HG03103 (cell line): Measurements from ENCODE around the gene ANO8.
"Not testable (repeated sequence)": the region's sequence is repeated elsewhere in the genome, so short reads cannot be mapped to it uniquely, and the experiment has no call there.

Experiments
- ATAC-seq: cut with Tn5 transposase; IDR thresholded peaks from one replicate; pipeline ENCODE4 v1.9.1; 2021; ENCODE audit warnings: low read depth; ENCODE audit not compliant: unreplicated experiment

Gene ANO8

GRCh38 chr19:17294051-17294891, 40.4 kb downstream of the ANO8 start:
- no peak for ATAC-seq

DNA sequence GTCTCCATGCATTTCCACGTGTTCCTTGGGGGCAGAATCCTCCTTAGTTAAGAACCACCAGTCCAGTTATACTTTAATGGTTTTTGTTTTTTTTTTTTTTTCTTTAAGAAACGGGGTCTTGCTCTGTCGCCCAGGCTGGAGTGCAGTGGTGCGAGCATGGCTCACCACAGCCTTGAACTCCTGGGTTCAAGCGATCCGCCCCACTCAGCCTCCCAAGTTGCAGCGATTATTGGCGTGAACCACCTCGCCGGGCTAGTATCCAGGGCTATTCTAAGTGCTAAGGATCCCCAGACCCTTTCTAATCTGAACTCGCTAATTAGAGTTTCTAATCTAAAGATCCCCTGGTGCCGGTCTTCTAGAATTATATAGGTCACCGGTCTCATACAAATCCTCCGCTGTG, 41.0 kb downstream of the ANO8 start:
- no peak for ATAC-seq

GRCh38 chr19:17292301-17293074, 42.2 kb downstream of the ANO8 start:
- ATAC-seq: no peak

DNA sequence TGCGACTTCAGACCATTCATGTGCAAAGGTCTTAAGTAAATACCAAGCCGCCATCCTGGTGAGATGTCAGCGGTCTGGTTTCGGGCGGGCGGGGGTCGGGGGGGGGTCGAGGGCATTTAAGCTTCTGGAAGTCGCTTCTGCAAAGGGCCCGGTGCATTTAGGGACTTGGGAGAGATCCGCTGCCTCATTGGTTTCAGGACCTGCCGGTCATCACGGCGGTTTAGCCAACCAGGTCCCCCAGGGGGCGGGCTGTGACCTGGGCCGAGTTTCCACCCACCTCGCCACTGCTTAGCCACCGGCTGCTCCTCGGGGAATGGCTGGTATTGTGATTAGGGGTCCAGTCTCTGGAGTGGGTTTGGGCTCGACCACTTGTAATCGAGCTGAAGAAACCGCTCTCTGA, 45.2 kb downstream of the ANO8 start:
- ATAC-seq: no peak

GRCh38 chr19:17286752-17287151, 47.9 kb downstream of the ANO8 start:
- ATAC-seq: no peak

GRCh38 chr19:17286263-17286662, 48.4 kb downstream of the ANO8 start:
- no peak for ATAC-seq

GRCh38 chr19:17285415-17286135, 49.1 kb downstream of the ANO8 start:
- ATAC-seq: no peak

- no peak for ATAC-seq
Measured at GRCh38 chr19:17283504-17283996, 51.1 kb downstream of the ANO8 start.

GRCh38 chr19:17282488-17283125, 52.0 kb downstream of the ANO8 start:
- ATAC-seq: peak; percentile 50

- no peak for ATAC-seq
Measured at GRCh38 chr19:17281391-17282304, 53.0 kb downstream of the ANO8 start, which contains the start of gene ANKLE1. Gene ANKLE1 (plus strand): TSS chr19:17281901. CDS start chr19:17281921, 20 bp downstream.

GRCh38 chr19:17279436-17279835, 55.2 kb downstream of the ANO8 start:
- no peak for ATAC-seq

DNA sequence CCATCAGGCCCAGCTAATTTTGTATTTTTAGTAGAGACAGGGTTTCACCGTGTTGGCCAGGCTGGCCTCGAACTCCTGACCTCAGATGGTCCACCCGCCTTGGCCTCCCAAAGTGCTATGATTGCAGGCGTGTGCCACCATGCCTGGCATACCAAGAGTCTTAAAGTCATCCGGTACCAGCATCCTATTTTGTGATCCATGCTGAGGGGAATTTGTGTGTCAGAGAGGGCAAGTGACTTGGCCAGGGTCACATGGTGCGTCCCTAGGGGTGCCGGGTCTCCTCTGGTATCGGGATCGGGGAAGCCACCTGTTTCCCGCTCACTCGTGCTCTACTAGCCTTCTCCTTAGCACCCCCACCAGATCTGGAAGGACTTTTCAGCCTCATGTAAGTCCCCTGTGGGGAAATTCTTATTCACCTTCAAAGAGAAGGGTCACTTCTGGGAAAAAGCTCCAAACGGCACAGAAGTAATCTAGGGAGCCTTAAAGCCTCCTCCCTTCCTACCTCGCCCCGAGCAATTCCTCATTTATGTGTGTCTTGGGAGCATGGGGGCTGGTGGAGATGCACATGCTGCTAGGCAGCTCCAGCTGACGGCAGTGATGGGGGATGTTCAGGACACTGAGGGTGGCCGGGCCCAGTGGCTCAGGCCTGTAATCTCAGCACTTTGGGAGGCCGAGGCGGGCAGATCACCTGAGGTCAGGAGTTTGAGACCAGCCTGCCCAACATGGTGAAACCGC, 59.0 kb downstream of the ANO8 start:
- ATAC-seq: no peak

- not testable (repeated sequence) for ATAC-seq
Measured at GRCh38 chr19:17274892-17275291, 59.8 kb downstream of the ANO8 start.
